Measurements from ENCODE around the gene ZNF254. TPM values are rescaled to one million over a fixed set of nuclear protein-coding genes. Genes with fewer than 3 reads are reported as not detected.

ZNF254 gene
- polyA plus RNA-seq, 1 of the 3 experiments (the other 2 are of a cell fraction) = 3.1 TPM

- Histone ChIP-seq H3K36me3 (replicated peaks in 1 of 2; ENCODE audit: control insufficient read depth in 1 of 2, insufficient read depth in 2 of 2, low read length in 1 of 2) (peaks cover 15 to 34% of the 10 kb centered on the region in 2 experiments), H3K9me3 (no peaks in the 10 kb centered on the region), H3K27me3 (ENCODE audit: insufficient read depth) (no peaks in the 10 kb centered on the region), H3K9me2 (no peaks in the 10 kb centered on the region), H3K9ac (no peak overlapping the region), H3K79me2 (ENCODE audit: insufficient read depth) (no peaks in the 10 kb centered on the region), H3F3A (replicated peaks; ENCODE audit: insufficient read depth) (no peaks in the 10 kb centered on the region), H3K27ac (ENCODE audit: low read depth in 2 of 2, low read length in 1 of 2) (no peak overlapping the region), H3K4me1 (ENCODE audit: control insufficient read depth in 1 of 2, insufficient read depth in 2 of 2, low read depth in 1 of 2, low read length in 1 of 2) (no peaks in the 10 kb centered on the region), H3K4me2 (no peak overlapping the region), H3K4me3 (ENCODE audit: low read depth in 2 of 2, low read length in 1 of 2) (no peak overlapping the region), H2AFZ (ENCODE audit: low read depth) (no peak overlapping the region), H4K20me1 (ENCODE audit: insufficient read depth) (no peaks in the 10 kb centered on the region)
- ChIA-PET POLR2A (no interaction called here), CTCF (no interaction called here)
- DNase-seq = no peak
- 83% methylated on average over 1 of the region's 1 CpG for WGBS (ENCODE audit: low lambda C conversion rate)
- TF ChIP-seq FOXM1 (IDR thresholded peaks at IDR 0.05; ENCODE audit: low read depth) (no peak), RAD21 (IDR thresholded peaks at IDR 0.05; ENCODE audit: low read length) (no peak), FOSL2 (IDR thresholded peaks at IDR 0.05; ENCODE audit: borderline replicate concordance, low read depth) (no peak), CHD2 (IDR thresholded peaks at IDR 0.05; ENCODE audit: low read length, partially characterized antibody) (no peak), RXRA (IDR thresholded peaks at IDR 0.05; ENCODE audit: borderline replicate concordance, low read depth) (no peak), USF1 (IDR thresholded peaks at IDR 0.05; ENCODE audit: borderline replicate concordance, low read depth) (no peak), SMC3 (IDR thresholded peaks at IDR 0.05; ENCODE audit: low read depth, low read length) (no peak), RCOR1 (IDR thresholded peaks at IDR 0.05; ENCODE audit: low read length) (no peak), TCF12 (IDR thresholded peaks at IDR 0.05) (no peak), POLR2AphosphoS5 (IDR thresholded peaks at IDR 0.05; ENCODE audit: low read depth, low read length) (no peak), EP300 (IDR thresholded peaks at IDR 0.05; ENCODE audit: borderline replicate concordance in 1 of 2, low read depth in 1 of 2, low read length in 1 of 2) (no peak), JUND (IDR thresholded peaks at IDR 0.05) (no peak), USF2 (IDR thresholded peaks at IDR 0.05; ENCODE audit: borderline replicate concordance, low read depth, low read length) (no peak), FOXJ3 (CRISPR knock-in tag; IDR thresholded peaks at IDR 0.05) (no peak)
- TF ChIP-seq, protein P1, sequence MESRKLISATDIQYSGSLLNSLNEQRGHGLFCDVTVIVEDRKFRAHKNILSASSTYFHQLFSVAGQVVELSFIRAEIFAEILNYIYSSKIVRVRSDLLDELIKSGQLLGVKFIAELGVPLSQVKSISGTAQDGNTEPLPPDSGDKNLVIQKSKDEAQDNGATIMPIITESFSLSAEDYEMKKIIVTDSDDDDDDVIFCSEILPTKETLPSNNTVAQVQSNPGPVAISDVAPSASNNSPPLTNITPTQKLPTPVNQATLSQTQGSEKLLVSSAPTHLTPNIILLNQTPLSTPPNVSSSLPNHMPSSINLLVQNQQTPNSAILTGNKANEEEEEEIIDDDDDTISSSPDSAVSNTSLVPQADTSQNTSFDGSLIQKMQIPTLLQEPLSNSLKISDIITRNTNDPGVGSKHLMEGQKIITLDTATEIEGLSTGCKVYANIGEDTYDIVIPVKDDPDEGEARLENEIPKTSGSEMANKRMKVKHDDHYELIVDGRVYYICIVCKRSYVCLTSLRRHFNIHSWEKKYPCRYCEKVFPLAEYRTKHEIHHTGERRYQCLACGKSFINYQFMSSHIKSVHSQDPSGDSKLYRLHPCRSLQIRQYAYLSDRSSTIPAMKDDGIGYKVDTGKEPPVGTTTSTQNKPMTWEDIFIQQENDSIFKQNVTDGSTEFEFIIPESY (IDR thresholded peaks at IDR 0.05; ENCODE audit: borderline replicate concordance, low read depth) = no peak
- TF ChIP-seq, protein P2, sequence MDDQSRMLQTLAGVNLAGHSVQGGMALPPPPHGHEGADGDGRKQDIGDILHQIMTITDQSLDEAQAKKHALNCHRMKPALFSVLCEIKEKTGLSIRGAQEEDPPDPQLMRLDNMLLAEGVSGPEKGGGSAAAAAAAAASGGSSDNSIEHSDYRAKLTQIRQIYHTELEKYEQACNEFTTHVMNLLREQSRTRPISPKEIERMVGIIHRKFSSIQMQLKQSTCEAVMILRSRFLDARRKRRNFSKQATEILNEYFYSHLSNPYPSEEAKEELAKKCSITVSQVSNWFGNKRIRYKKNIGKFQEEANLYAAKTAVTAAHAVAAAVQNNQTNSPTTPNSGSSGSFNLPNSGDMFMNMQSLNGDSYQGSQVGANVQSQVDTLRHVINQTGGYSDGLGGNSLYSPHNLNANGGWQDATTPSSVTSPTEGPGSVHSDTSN (IDR thresholded peaks at IDR 0.05) = no peak
- TF ChIP-seq, protein P3, sequence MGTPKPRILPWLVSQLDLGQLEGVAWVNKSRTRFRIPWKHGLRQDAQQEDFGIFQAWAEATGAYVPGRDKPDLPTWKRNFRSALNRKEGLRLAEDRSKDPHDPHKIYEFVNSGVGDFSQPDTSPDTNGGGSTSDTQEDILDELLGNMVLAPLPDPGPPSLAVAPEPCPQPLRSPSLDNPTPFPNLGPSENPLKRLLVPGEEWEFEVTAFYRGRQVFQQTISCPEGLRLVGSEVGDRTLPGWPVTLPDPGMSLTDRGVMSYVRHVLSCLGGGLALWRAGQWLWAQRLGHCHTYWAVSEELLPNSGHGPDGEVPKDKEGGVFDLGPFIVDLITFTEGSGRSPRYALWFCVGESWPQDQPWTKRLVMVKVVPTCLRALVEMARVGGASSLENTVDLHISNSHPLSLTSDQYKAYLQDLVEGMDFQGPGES (IDR thresholded peaks at IDR 0.05; ENCODE audit: low read depth, low read length) = no peak
These were observed 22.8 kb upstream of the ZNF254 start for GRCh38 chr19:24064175-24064574.

Measured in SK-N-SH (cell line).